Measurements from ENCODE around the gene MAPK7.

- no peak for TF ChIP-seq EZH2 (IDR thresholded peaks at IDR 0.05; ENCODE audit: low read depth)
- TF ChIP-seq, protein P1, sequence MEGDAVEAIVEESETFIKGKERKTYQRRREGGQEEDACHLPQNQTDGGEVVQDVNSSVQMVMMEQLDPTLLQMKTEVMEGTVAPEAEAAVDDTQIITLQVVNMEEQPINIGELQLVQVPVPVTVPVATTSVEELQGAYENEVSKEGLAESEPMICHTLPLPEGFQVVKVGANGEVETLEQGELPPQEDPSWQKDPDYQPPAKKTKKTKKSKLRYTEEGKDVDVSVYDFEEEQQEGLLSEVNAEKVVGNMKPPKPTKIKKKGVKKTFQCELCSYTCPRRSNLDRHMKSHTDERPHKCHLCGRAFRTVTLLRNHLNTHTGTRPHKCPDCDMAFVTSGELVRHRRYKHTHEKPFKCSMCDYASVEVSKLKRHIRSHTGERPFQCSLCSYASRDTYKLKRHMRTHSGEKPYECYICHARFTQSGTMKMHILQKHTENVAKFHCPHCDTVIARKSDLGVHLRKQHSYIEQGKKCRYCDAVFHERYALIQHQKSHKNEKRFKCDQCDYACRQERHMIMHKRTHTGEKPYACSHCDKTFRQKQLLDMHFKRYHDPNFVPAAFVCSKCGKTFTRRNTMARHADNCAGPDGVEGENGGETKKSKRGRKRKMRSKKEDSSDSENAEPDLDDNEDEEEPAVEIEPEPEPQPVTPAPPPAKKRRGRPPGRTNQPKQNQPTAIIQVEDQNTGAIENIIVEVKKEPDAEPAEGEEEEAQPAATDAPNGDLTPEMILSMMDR (conservative IDR thresholded peaks at IDR 0.05) = no peak
These were observed 23.2 kb downstream of the MAPK7 start for GRCh38 chr17:19401321-19402010.
